H9 (cell line): ENCODE results near the gene DPP10. TPM values are rescaled to one million over a fixed set of nuclear protein-coding genes. Genes with fewer than 3 reads are reported as not detected.

Experiments
- DNase-seq: peaks from one replicate; pipeline ENCODE4 v3.0.0-alpha.2; 2017
- H2AFZ ChIP-seq: one replicate; pipeline ENCODE4 v1.6.1; 2013; ENCODE audit warnings: mild to moderate bottlenecking, low read length, control low read depth, moderate library complexity
- H2AK5ac ChIP-seq: 2 replicates; pipeline ENCODE4 v1.6.1; 2013; ENCODE audit warnings: low read length, control low read depth, mixed read lengths; ENCODE audit not compliant: insufficient read length
- H2BK120ac ChIP-seq: one replicate; pipeline ENCODE4 v1.6.1; 2013; ENCODE audit warnings: low read depth, mild to moderate bottlenecking, low read length, control low read depth, inconsistent platforms; ENCODE audit not compliant: poor library complexity, severe bottlenecking
- H2BK12ac ChIP-seq: 2 replicates; pipeline ENCODE4 v1.6.1; 2013; ENCODE audit warnings: low read length, control low read depth, mixed read lengths, low read depth; ENCODE audit not compliant: insufficient read length
- H2BK15ac ChIP-seq: 2 replicates; pipeline ENCODE4 v1.6.1; 2013; ENCODE audit warnings: low read depth, low read length, control low read depth
- H2BK20ac ChIP-seq: one replicate; pipeline ENCODE4 v1.6.1; 2013; ENCODE audit warnings: low read depth, mild to moderate bottlenecking, low read length, control low read depth, inconsistent platforms; ENCODE audit not compliant: poor library complexity, severe bottlenecking
- H2BK5ac ChIP-seq: 2 replicates; pipeline ENCODE4 v1.6.1; 2013; ENCODE audit warnings: low read length, control low read depth, mixed read lengths; ENCODE audit not compliant: insufficient read length
- H3K14ac ChIP-seq: 2 replicates; pipeline ENCODE4 v1.6.1; 2013; ENCODE audit warnings: low read length, control low read depth; ENCODE audit not compliant: insufficient read depth
- H3K18ac ChIP-seq: 2 replicates; pipeline ENCODE4 v1.6.1; 2013; ENCODE audit warnings: low read depth, mild to moderate bottlenecking, mixed read lengths, low read length, control low read depth; ENCODE audit not compliant: insufficient read length
- H3K23ac ChIP-seq: 2 replicates; pipeline ENCODE4 v1.6.1; 2013; ENCODE audit warnings: low read length, control low read depth, mixed read lengths, low read depth; ENCODE audit not compliant: insufficient read length
- H3K23me2 ChIP-seq: 2 replicates; pipeline ENCODE4 v1.6.1; 2013; ENCODE audit warnings: low read depth, mild to moderate bottlenecking, mixed read lengths, low read length, control low read depth; ENCODE audit not compliant: insufficient read length, poor library complexity, severe bottlenecking
- H3K27ac ChIP-seq: 2 replicates; pipeline ENCODE4 v1.5.1; 2013; ENCODE audit warnings: low read length, control low read depth, mixed read lengths, low read depth; ENCODE audit not compliant: insufficient read length
- H3K27me3 ChIP-seq: 2 replicates; pipeline ENCODE4 v1.6.1; 2013; ENCODE audit warnings: low read length, control low read depth, inconsistent platforms; ENCODE audit not compliant: insufficient read depth
- H3K4ac ChIP-seq: 2 replicates; pipeline ENCODE4 v1.6.1; 2013; ENCODE audit warnings: low read depth, mild to moderate bottlenecking, control low read depth, inconsistent platforms, low read length, moderate library complexity
- H3K4me1 ChIP-seq: 2 replicates; pipeline ENCODE4 v1.6.1; 2013; ENCODE audit warnings: low read length, control low read depth, inconsistent platforms; ENCODE audit not compliant: insufficient read depth
- H3K4me2 ChIP-seq: 2 replicates; pipeline ENCODE4 v1.6.1; 2013; ENCODE audit warnings: low read length, control low read depth, mixed read lengths; ENCODE audit not compliant: insufficient read length, insufficient read depth
- H3K56ac ChIP-seq: 2 replicates; pipeline ENCODE4 v1.6.1; 2013; ENCODE audit warnings: low read depth, mild to moderate bottlenecking, mixed read lengths, low read length, control low read depth; ENCODE audit not compliant: insufficient read length
- H3K79me1 ChIP-seq: 2 replicates; pipeline ENCODE4 v1.6.1; 2013; ENCODE audit warnings: low read depth, mild to moderate bottlenecking, moderate library complexity, low read length, control low read depth, inconsistent platforms; ENCODE audit not compliant: insufficient read depth, poor library complexity, severe bottlenecking
- H3K79me2 ChIP-seq: 2 replicates; pipeline ENCODE4 v1.6.1; 2013; ENCODE audit warnings: low read length, control low read depth, inconsistent platforms; ENCODE audit not compliant: insufficient read depth
- H3K9ac ChIP-seq: 2 replicates; pipeline ENCODE4 v1.6.1; 2013; ENCODE audit warnings: low read length, control low read depth, mixed read lengths; ENCODE audit not compliant: insufficient read length; ENCODE audit errors: extremely low read depth
- H3K9me3 ChIP-seq: one replicate; pipeline ENCODE4 v1.6.1; 2013; ENCODE audit warnings: low read depth, low read length, inconsistent platforms; ENCODE audit not compliant: control insufficient read depth
- H3T11ph ChIP-seq: one replicate; pipeline ENCODE4 v1.6.1; 2013; ENCODE audit warnings: mild to moderate bottlenecking, low read length, control low read depth, inconsistent platforms
- H4K20me1 ChIP-seq: one replicate; pipeline ENCODE4 v1.6.1; 2013; ENCODE audit not compliant: control insufficient read depth, insufficient read length, insufficient read depth
- H4K5ac ChIP-seq: 2 replicates; pipeline ENCODE4 v1.6.1; 2013; ENCODE audit warnings: low read depth, mild to moderate bottlenecking, mixed read lengths, low read length, control low read depth; ENCODE audit not compliant: insufficient read length
- H4K8ac ChIP-seq: replicated peaks from 2 replicates; pipeline ENCODE4 v1.6.1; 2013; ENCODE audit warnings: low read length, control low read depth, mixed read lengths, low read depth; ENCODE audit not compliant: insufficient read length
- H4K91ac ChIP-seq: 2 replicates; pipeline ENCODE4 v1.6.1; 2013; ENCODE audit warnings: low read depth, mild to moderate bottlenecking, moderate library complexity, mixed read lengths, low read length, control low read depth; ENCODE audit not compliant: insufficient read length
- H3K27ac Mint-ChIP-seq, 3 experiments: 2 replicates in 2 of 3; 3 replicates in 1 of 3; pipeline ENCODE4 v1.8.0; 2020 to 2021; ENCODE audit warnings: mixed read lengths in 3 of 3, mild to moderate bottlenecking in 1 of 3, moderate library complexity in 1 of 3
- H3K27me3 Mint-ChIP-seq: 2 replicates; pipeline ENCODE4 v1.8.0; 2021; ENCODE audit warnings: low read depth, mild to moderate bottlenecking, moderate library complexity, mixed read lengths
- H3K36me3 Mint-ChIP-seq, 3 experiments: 2 replicates in 2 of 3; 3 replicates in 1 of 3; pipeline ENCODE4 v1.8.0; 2020 to 2021; ENCODE audit warnings: low read depth in 3 of 3, mixed read lengths in 3 of 3; ENCODE audit not compliant: insufficient read depth in 1 of 3
- H3K4me1 Mint-ChIP-seq, 2 experiments: 2 replicates each; pipeline ENCODE4 v1.8.0; 2020; ENCODE audit warnings: mixed read lengths in 2 of 2
- H3K4me3 Mint-ChIP-seq, 2 experiments: 2 replicates in 1 of 2; 3 replicates in 1 of 2; pipeline ENCODE4 v1.8.0; 2020 to 2021; ENCODE audit warnings: mild to moderate bottlenecking in 2 of 2, mixed read lengths in 2 of 2, moderate library complexity in 1 of 2
- H3K9me3 Mint-ChIP-seq, 2 experiments: 2 replicates in 1 of 2; 3 replicates in 1 of 2; pipeline ENCODE4 v1.8.0; 2020; ENCODE audit warnings: mild to moderate bottlenecking in 2 of 2, mixed read lengths in 2 of 2, moderate library complexity in 1 of 2
- WGBS: extraction: QIAGEN DNeasy Blood & Tissue Kit; methylation state at CpG from one replicate; pipeline ENCODE4 v1.1.7; 2013; ENCODE audit warnings: missing lambda C conversion rate, low lambda C conversion rate, mixed read lengths; ENCODE audit not compliant: insufficient read length; ENCODE audit errors: extremely low coverage; 5-methylcytosine and 5-hydroxymethylcytosine counted together
- total RNA-seq: library from RNA; stranded (reverse); gene quantifications from 2 replicates; pipeline ENCODE4 v1.2.1, GENCODE V29; 2021
- TF ChIP-seq, protein P1 (sequence below): fragments of 200-600 bp; sonication (generic); conservative IDR thresholded peaks from 3 replicates; pipeline ENCODE4 v1.8.0; 2021; ENCODE audit warnings: antibody characterized with exemption, mild to moderate bottlenecking

Gene DPP10
- total RNA-seq, 1 experiment from 2014 or later: 11.3 TPM

GRCh38 chr2:115057473-115057872, 615.0 kb downstream of the DPP10 start:
- H2BK15ac ChIP-seq: no peak overlapping the region
- H3K23me2 ChIP-seq: no peaks in the 10 kb centered on the region
- Mint-ChIP-seq H3K4me1 (no peaks in the 10 kb centered on the region), H3K27ac (no peak overlapping the region), H3K9me3 (peaks cover 0 to 1% of the 10 kb centered on the region in 2 experiments; a peak in 1 of 5 replicates), H3K4me3 (no peak overlapping the region), H3K36me3 (no peaks in the 10 kb centered on the region), H3K27me3 (no peaks in the 10 kb centered on the region; the same call in 1 of the 2 replicates)
- no peak overlapping the region for H3K27ac ChIP-seq
- no peak overlapping the region for H3K18ac ChIP-seq
- H2AK5ac ChIP-seq: no peak overlapping the region
- no peak overlapping the region for H3K23ac ChIP-seq
- no peaks in the 10 kb centered on the region for H3K79me2 ChIP-seq
- H3K79me1 ChIP-seq: no peaks in the 10 kb centered on the region
- H2BK5ac ChIP-seq: no peak overlapping the region
- H4K5ac ChIP-seq: no peak overlapping the region
- H2BK120ac ChIP-seq: no peak overlapping the region
- H3K9ac ChIP-seq: no peak overlapping the region
- no peak overlapping the region for H3K56ac ChIP-seq
- no peaks in the 10 kb centered on the region for H3K27me3 ChIP-seq
- H4K8ac ChIP-seq: no peak overlapping the region
- no peaks in the 10 kb centered on the region for H3K4me1 ChIP-seq
- H3K14ac ChIP-seq: no peak overlapping the region
- no peak overlapping the region for H3K4ac ChIP-seq
- H3K9me3 ChIP-seq: no peaks in the 10 kb centered on the region
- no CpG with 5 or more reads among the region's 2 CpGs for WGBS
- no peak overlapping the region for H2AFZ ChIP-seq
- no peaks in the 10 kb centered on the region for H4K20me1 ChIP-seq
- DNase-seq: no peak
- no peak overlapping the region for H2BK20ac ChIP-seq
- H3K4me2 ChIP-seq: no peak overlapping the region
- no peak overlapping the region for H3T11ph ChIP-seq
- TF ChIP-seq, protein P1, sequence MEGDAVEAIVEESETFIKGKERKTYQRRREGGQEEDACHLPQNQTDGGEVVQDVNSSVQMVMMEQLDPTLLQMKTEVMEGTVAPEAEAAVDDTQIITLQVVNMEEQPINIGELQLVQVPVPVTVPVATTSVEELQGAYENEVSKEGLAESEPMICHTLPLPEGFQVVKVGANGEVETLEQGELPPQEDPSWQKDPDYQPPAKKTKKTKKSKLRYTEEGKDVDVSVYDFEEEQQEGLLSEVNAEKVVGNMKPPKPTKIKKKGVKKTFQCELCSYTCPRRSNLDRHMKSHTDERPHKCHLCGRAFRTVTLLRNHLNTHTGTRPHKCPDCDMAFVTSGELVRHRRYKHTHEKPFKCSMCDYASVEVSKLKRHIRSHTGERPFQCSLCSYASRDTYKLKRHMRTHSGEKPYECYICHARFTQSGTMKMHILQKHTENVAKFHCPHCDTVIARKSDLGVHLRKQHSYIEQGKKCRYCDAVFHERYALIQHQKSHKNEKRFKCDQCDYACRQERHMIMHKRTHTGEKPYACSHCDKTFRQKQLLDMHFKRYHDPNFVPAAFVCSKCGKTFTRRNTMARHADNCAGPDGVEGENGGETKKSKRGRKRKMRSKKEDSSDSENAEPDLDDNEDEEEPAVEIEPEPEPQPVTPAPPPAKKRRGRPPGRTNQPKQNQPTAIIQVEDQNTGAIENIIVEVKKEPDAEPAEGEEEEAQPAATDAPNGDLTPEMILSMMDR: no peak
- H2BK12ac ChIP-seq: no peak overlapping the region
- H4K91ac ChIP-seq: no peak overlapping the region
